T-helper 2 cell treated with Interferon-gamma antibody and Interleukin-4, amounts not matched to agents 5 μg/mL and 100 μg/mL, for 36 hours (primary cell): Measurements from ENCODE around the gene COL23A1.
A peak's percentile ranks its signal among the peaks of the same experiment; 100 is the strongest.
"Not testable (repeated sequence)": the region's sequence is repeated elsewhere in the genome, so short reads cannot be mapped to it uniquely, and the experiment has no call there.

ENCODE experiments used
- DNase-seq: peaks from one replicate; pipeline ENCODE4 v3.0.0; 2021; ENCODE audit warnings: low spot score
- H3K27ac Mint-ChIP-seq: one replicate; pipeline ENCODE4 v1.8.0; 2021; ENCODE audit warnings: mild to moderate bottlenecking, mixed read lengths
- H3K27me3 Mint-ChIP-seq: one replicate; pipeline ENCODE4 v1.8.0; 2021; ENCODE audit warnings: low read depth, mixed read lengths
- H3K36me3 Mint-ChIP-seq: one replicate; pipeline ENCODE4 v1.8.0; 2021; ENCODE audit warnings: low read depth, mixed read lengths
- H3K4me1 Mint-ChIP-seq: one replicate; pipeline ENCODE4 v1.8.0; 2021; ENCODE audit warnings: low read depth, mixed read lengths
- H3K4me3 Mint-ChIP-seq: one replicate; pipeline ENCODE4 v1.8.0; 2022; ENCODE audit warnings: mild to moderate bottlenecking, moderate library complexity, mixed read lengths
- H3K9me3 Mint-ChIP-seq: one replicate; pipeline ENCODE4 v1.8.0; 2021; ENCODE audit warnings: mixed read lengths

COL23A1 gene

DNA sequence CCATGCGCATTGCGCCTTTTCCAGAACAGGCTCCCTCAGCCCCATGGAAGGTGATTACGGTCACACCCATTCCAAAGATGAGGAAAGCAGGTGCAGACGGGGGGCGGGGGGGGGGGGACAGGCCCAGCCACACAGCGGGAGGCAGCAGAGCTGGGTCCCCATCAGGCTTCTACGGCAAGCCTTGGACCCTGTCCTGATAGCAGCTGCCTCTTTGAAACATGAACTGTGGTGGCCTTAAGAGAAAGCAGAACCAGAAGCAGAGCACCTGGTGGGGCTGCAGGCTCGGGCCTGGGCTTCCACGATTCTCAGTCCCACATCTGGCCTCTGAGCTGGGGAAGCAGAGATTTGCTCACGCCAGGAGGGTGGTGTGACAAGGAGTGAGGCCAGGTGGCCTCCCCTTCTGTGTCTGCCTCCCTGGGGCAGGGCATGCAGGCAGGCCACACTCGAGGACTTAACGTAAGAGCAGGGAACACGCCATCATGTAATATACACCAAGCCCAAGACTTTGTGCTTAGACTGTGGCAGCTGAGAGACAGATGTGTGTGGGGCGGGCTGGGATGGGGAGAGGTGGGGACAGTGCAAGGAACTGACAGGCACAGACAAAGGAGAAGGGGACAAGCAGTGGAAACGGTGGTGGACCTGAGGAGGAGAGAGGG is 343.4 kb downstream of the COL23A1 start:
- DNase-seq = no peak
- peaks cover 8% of the 10 kb centered on the region for H3K4me1 Mint-ChIP-seq
- no peaks in the 10 kb centered on the region for H3K9me3 Mint-ChIP-seq
- H3K4me3 Mint-ChIP-seq = no peak overlapping the region
- no peaks in the 10 kb centered on the region for H3K27me3 Mint-ChIP-seq
- no peak overlapping the region for H3K27ac Mint-ChIP-seq
- H3K36me3 Mint-ChIP-seq = no peaks in the 10 kb centered on the region

GRCh38 chr5:178245389-178245788 is 344.8 kb downstream of the COL23A1 start:
- no peaks in the 10 kb centered on the region for H3K9me3 Mint-ChIP-seq

GRCh38 chr5:178244576-178244975 is 345.6 kb downstream of the COL23A1 start:
- peaks cover 19% of the 10 kb centered on the region for H3K4me1 Mint-ChIP-seq
- no peaks in the 10 kb centered on the region for H3K9me3 Mint-ChIP-seq
- no peaks in the 10 kb centered on the region for H3K27me3 Mint-ChIP-seq
- H3K36me3 Mint-ChIP-seq = no peaks in the 10 kb centered on the region
- H3K27ac Mint-ChIP-seq = no peak overlapping the region
- DNase-seq = no peak
- no peak overlapping the region for H3K4me3 Mint-ChIP-seq

More at GRCh38 chr5:178245389-178245788, 344.8 kb downstream of the COL23A1 start:
- H3K4me3 Mint-ChIP-seq = no peak overlapping the region
- no peaks in the 10 kb centered on the region for H3K36me3 Mint-ChIP-seq
- no peaks in the 10 kb centered on the region for H3K27me3 Mint-ChIP-seq
- peaks cover 16% of the 10 kb centered on the region for H3K4me1 Mint-ChIP-seq
- H3K27ac Mint-ChIP-seq = no peak overlapping the region
- no peak for DNase-seq

DNA sequence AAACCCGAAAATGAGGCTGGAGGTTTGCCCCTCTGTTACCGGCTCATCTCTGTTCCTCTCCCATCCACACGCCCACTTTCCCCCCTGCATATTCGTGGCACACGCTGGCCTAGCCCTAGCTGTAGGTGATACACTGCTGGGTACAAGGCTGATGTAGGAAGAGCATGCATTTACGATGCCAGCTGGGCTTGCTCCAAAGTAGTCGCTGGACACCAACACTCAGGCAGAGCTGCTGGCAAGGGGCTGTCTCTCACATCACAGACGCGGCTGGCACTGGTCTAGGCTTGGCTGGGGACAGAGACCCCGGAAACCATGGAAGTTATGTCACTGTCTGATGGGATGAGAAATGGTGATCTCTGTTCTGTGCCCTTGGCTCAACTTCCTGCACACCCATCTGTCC is 347.8 kb downstream of the COL23A1 start:
- H3K4me3 Mint-ChIP-seq = peak overlapping the region; percentile 43
- H3K27ac Mint-ChIP-seq = peak overlapping the region; percentile 60

DNA sequence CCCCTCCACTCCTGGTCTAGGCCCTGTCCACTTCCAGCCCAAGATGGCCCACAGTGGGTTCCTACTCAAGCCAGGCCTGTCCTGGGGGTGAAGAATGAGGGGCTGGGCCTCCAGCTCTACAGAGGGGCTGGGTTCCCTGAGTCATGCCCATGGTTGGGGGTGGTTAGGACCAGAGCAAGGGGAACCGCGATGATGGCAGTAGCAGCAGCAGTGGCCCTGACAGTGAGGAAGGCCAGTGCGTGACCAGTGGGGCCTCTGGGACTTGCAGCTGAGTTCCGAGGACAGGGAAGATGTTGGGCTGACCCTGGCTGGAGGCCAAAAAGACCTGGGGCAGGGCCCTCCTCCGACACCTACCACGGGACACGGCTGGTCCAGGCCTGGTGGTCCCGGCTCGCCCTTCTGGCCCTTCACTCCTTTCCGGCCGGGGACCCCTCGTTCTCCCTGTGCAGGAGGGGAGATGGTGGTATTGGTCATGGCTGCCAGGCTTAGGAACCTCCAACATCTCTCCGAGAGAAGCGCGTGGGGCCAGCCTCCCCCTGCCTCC is 348.4 kb downstream of the COL23A1 start:
- Mint-ChIP-seq H3K4me3 (no peak overlapping the region), H3K4me1 (peaks cover 21% of the 10 kb centered on the region), H3K27me3 (no peaks in the 10 kb centered on the region), H3K36me3 (no peaks in the 10 kb centered on the region), H3K9me3 (no peaks in the 10 kb centered on the region), H3K27ac (no peak overlapping the region)
- DNase-seq = no peak

More for the DNA sequence above, 347.8 kb downstream of the COL23A1 start:
- DNase-seq = no peak
- peaks cover 19% of the 10 kb centered on the region for H3K4me1 Mint-ChIP-seq
- H3K9me3 Mint-ChIP-seq = no peaks in the 10 kb centered on the region
- no peaks in the 10 kb centered on the region for H3K27me3 Mint-ChIP-seq
- no peaks in the 10 kb centered on the region for H3K36me3 Mint-ChIP-seq

DNA sequence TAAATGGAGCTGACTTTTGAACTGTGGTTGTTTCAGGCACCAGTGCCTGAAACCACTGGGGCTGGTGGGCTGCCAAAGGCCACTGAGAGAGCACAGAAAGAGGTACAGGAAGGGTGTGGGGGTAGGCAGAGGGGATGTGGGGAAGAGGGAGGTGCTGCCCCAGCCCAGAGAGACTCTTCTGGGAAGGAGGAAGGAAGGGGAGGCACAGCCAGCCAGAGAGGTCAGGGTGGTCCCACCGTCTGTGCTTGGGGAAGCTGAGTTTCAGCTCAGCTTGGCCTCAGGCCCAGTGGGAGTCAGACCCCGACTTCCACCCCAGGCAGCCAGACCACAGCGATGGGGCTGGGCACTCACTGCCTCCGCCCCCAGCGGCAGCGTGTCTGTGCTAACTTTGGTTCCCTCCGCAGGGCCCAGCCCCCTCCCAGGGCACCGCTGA is 348.9 kb downstream of the COL23A1 start:
- H3K4me3 Mint-ChIP-seq = peak overlapping the region; percentile 73
- H3K27me3 Mint-ChIP-seq = no peaks in the 10 kb centered on the region
- no peak for DNase-seq
- no peaks in the 10 kb centered on the region for H3K9me3 Mint-ChIP-seq
- peaks cover 21% of the 10 kb centered on the region for H3K4me1 Mint-ChIP-seq
- H3K36me3 Mint-ChIP-seq = no peaks in the 10 kb centered on the region
- H3K27ac Mint-ChIP-seq = peak overlapping the region; percentile 89

DNA sequence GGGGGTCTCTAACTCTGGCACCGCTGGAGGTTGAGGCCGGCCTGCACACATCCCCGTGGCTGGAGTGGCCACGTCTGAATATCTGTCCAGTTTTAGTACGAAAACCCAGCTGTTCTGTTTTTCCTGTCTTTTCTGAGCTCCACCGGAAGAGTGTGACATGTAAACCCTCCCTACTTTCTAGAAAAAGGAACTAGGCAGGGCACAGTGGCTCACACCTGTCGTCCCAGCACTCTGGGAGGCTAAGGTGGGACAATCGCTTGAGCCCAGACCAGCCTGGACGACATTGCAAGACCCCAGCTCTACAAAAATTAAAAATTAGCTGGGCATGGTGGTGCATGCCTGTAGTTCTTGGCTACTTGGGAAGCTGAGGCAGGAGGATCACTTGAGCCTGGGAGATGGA is 349.4 kb downstream of the COL23A1 start:
- Mint-ChIP-seq H3K9me3 (no peaks in the 10 kb centered on the region), H3K4me1 (peaks cover 21% of the 10 kb centered on the region)
- DNase-seq = no peak

DNA sequence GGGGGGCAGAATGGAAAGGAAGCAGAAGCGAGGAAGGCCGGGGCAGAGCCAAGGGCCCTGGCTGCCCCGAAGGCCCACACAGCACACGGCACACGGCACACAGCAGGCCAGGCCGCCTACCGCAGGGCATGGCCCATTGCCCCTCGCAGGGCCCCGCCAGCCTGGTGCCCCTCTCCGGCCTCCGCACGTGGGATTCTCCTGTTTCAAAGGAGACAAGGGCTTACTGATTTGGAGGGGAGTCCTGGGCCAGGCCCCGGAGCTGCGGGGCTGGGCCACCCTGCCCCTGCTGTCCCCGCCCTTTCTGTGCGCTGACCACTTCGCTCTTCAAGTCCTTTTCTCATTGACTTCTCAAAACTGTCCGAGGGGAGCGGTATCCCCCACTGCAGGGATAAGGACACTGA is 349.9 kb downstream of the COL23A1 start:
- Mint-ChIP-seq H3K36me3 (no peaks in the 10 kb centered on the region), H3K27ac (peak overlapping the region; percentile 89), H3K27me3 (no peaks in the 10 kb centered on the region), H3K4me3 (peak overlapping the region; percentile 63), H3K4me1 (peaks cover 21% of the 10 kb centered on the region), H3K9me3 (no peaks in the 10 kb centered on the region)
- DNase-seq = no peak

More for the DNA sequence above, 349.4 kb downstream of the COL23A1 start:
- H3K4me3 Mint-ChIP-seq = peak overlapping the region; percentile 73
- H3K27ac Mint-ChIP-seq = peak overlapping the region; percentile 89
- H3K27me3 Mint-ChIP-seq = no peaks in the 10 kb centered on the region
- H3K36me3 Mint-ChIP-seq = no peaks in the 10 kb centered on the region

- not testable (repeated sequence) for H3K9me3 Mint-ChIP-seq, H3K36me3 Mint-ChIP-seq, H3K27me3 Mint-ChIP-seq
- Mint-ChIP-seq H3K4me1 (peaks cover 25% of the 10 kb centered on the region), H3K27ac (peak overlapping the region; percentile 84), H3K4me3 (peak overlapping the region; percentile 63)
- peak; percentile 17 for DNase-seq
Observed at GRCh38 chr5:178239626-178240301, 350.4 kb downstream of the COL23A1 start.

- Mint-ChIP-seq H3K27ac (peak overlapping the region; percentile 91), H3K27me3 (no peaks in the 10 kb centered on the region), H3K36me3 (no peaks in the 10 kb centered on the region), H3K4me1 (peaks cover 26% of the 10 kb centered on the region), H3K9me3 (no peaks in the 10 kb centered on the region), H3K4me3 (peak overlapping the region; percentile 12)
- no peak for DNase-seq
Observed at GRCh38 chr5:178238711-178239592, 351.2 kb downstream of the COL23A1 start.

DNA sequence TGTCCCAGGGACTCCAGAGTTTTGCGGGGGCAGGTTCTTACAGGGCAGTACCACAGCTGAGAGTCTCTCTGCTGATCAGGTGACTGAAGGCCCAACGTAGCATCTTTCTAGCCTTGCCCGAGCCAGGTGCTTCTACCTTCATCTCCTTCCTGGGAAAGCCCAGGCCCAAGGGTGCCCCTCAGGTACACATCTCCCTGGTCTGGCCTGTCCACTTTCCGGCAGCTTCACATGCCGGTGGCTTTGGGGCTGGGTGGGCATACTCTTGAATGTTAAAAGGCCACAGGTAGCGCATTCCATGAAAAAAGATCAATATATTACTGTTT is 351.9 kb downstream of the COL23A1 start:
- H3K36me3 Mint-ChIP-seq = no peaks in the 10 kb centered on the region
- no peaks in the 10 kb centered on the region for H3K9me3 Mint-ChIP-seq
- no peak for DNase-seq
- H3K4me3 Mint-ChIP-seq = peak overlapping the region; percentile 45
- no peaks in the 10 kb centered on the region for H3K27me3 Mint-ChIP-seq
- H3K4me1 Mint-ChIP-seq = peaks cover 26% of the 10 kb centered on the region
- H3K27ac Mint-ChIP-seq = peak overlapping the region; percentile 75

DNA sequence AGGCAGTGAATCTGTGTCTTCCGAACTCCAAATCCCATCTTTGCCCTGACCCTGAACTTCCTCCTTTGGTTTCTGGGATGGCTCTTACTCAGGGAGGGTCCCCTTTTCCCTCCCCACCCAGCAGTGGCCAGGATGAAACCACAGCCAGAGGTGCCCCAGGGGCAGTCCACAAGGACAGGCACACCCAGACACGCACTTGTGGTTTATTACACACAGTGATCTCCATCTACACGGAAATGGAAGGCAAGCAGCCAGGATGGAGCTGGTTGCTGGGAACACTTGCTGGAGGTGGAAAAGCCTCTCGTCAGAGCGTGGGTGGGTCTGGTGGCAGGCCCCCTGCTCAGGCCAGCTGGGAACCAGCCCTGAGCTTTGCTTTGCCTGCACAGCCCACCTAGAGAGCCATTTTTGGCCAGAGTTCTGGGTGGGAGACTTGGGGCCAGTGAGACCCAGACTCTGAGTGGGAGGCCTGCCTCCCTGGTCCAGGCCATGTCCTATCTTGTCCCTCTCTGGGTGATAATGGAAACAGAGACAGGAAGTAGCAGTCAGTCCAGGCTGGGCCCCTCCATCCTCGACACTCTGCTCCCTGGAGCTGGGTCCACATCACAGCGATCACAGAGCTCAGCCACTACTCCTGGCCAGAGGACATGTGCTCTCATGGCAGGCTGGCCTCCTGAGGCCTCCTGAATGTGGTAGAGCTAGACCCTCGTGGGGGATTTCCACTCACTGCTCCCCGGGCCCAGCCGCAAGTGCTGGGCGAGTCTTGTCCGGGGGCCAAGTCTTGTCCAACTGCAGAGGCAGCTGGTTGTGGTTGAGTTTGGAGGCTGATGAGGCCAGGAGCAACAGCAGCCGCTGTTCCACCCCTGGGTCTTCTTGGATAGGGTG is 352.5 kb downstream of the COL23A1 start:
- Mint-ChIP-seq H3K4me3 (peak overlapping the region; percentile 15), H3K9me3 (no peaks in the 10 kb centered on the region), H3K27ac (peak overlapping the region; percentile 75), H3K4me1 (peaks cover 26% of the 10 kb centered on the region), H3K36me3 (no peaks in the 10 kb centered on the region), H3K27me3 (no peaks in the 10 kb centered on the region)
- no peak for DNase-seq

DNA sequence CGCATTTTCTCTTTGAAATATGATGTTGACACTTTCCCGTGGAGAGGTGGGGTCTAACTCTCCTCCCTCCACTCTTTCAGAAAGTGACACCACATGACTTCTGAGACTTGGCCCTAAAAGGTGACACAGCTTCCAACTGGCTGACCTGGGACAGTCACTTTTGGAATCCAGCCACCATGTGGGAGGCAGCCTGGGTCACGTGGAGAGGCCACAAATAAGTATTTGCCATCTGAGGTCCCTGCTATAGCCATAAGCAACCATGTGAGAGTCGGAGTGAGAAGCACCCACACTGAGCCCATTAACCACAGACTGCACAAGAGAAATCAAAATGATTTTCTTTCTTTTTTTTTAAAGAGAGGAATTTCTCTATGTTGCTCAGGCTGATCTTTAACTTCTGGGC is 353.5 kb downstream of the COL23A1 start:
- no peak for DNase-seq
- Mint-ChIP-seq H3K4me3 (no peak overlapping the region), H3K9me3 (no peaks in the 10 kb centered on the region), H3K27ac (no peak overlapping the region), H3K36me3 (peaks cover 3% of the 10 kb centered on the region), H3K27me3 (no peaks in the 10 kb centered on the region), H3K4me1 (peaks cover 23% of the 10 kb centered on the region)
